OCI-LY7 (cell line): Measurements from ENCODE around the gene LRRC4C. TPM values are rescaled to one million over a fixed set of nuclear protein-coding genes. Genes with fewer than 3 reads are reported as not detected.

Source experiments
- BruUV-seq: library from RNA; stranded (reverse); fragments of 400-500 nt; replicated peaks from 2 replicates; lab custom pipeline; 2021; lab: Mats Ljungman, UMichigan
- CTCF ChIA-PET: fragments of 300-600 bp; sonication (Branson Sonifier 250); formaldehyde crosslinking; loops from one replicate; lab custom pipeline; 2022; ENCODE audit warnings: antibody characterized with exemption; ENCODE audit not compliant: unreplicated experiment; lab: Charles Lee
- POLR2A ChIA-PET: fragments of 300-600 bp; sonication (Branson Sonifier 250); formaldehyde crosslinking; loops from one replicate; lab custom pipeline; 2022; ENCODE audit warnings: antibody characterized with exemption; lab: Charles Lee
- DNase-seq: peaks from one replicate; pipeline ENCODE4 v3.0.0-alpha.2; 2015; ENCODE audit warnings: low spot score
- H2AFZ ChIP-seq: fragments of 200-600 bp; sonication (generic), shearing (Covaris generic); 2 replicates; pipeline ENCODE4 v1.6.1; 2014; ENCODE audit warnings: mild to moderate bottlenecking, antibody characterized with exemption, low read length, moderate library complexity
- H3K27ac ChIP-seq: fragments of 200-600 bp; sonication (generic); 2 replicates; pipeline ENCODE4 v1.5.1; 2014; ENCODE audit warnings: mixed run types, low read depth, mild to moderate bottlenecking, moderate library complexity, low read length, inconsistent platforms; ENCODE audit not compliant: poor library complexity, severe bottlenecking
- H3K36me3 ChIP-seq: fragments of 200-600 bp; sonication (generic); 2 replicates; pipeline ENCODE4 v1.6.1; 2014; ENCODE audit warnings: mild to moderate bottlenecking, antibody characterized with exemption, low read length, moderate library complexity, mixed read lengths; ENCODE audit not compliant: insufficient read depth
- H3K4me1 ChIP-seq: fragments of 200-600 bp; sonication (generic); 2 replicates; pipeline ENCODE4 v1.5.1; 2014; ENCODE audit warnings: mild to moderate bottlenecking, low read length; ENCODE audit not compliant: insufficient read depth, poor library complexity, severe bottlenecking
- H3K4me2 ChIP-seq: fragments of 200-600 bp; sonication (generic); 2 replicates; pipeline ENCODE4 v1.6.1; 2014; ENCODE audit warnings: mild to moderate bottlenecking, low read length
- H3K4me3 ChIP-seq: fragments of 200-600 bp; sonication (generic); 2 replicates; pipeline ENCODE4 v1.5.1; 2014; ENCODE audit warnings: mild to moderate bottlenecking, low read depth, low read length; ENCODE audit not compliant: poor library complexity, severe bottlenecking
- H3K79me2 ChIP-seq: fragments of 200-600 bp; sonication (generic); 2 replicates; pipeline ENCODE4 v1.6.1; 2016; ENCODE audit warnings: low read depth, mild to moderate bottlenecking, low read length, moderate library complexity, mixed read lengths; ENCODE audit not compliant: insufficient read depth
- H3K9me2 ChIP-seq: fragments of 200-600 bp; sonication (generic); 2 replicates; pipeline ENCODE4 v1.6.1; 2016; ENCODE audit warnings: mild to moderate bottlenecking, low read length, mixed read lengths; ENCODE audit not compliant: insufficient read depth
- H3K9me3 ChIP-seq: fragments of 200-600 bp; sonication (generic); 2 replicates; pipeline ENCODE4 v1.6.1; 2014; ENCODE audit warnings: mild to moderate bottlenecking, mixed run types, low read length, mixed read lengths
- H4K20me1 ChIP-seq: fragments of 200-600 bp; sonication (generic); 2 replicates; pipeline ENCODE4 v1.6.1; 2014; ENCODE audit warnings: mild to moderate bottlenecking, antibody characterized with exemption, low read length, moderate library complexity, mixed read lengths; ENCODE audit not compliant: insufficient read depth
- EZH2phosphoT487 ChIP-seq: fragments of 200-600 bp; sonication (generic); IDR thresholded peaks from 2 replicates; pipeline ENCODE4 v1.6.1; 2018; ENCODE audit warnings: low read depth, borderline replicate concordance, mild to moderate bottlenecking, mixed run types, antibody characterized with exemption, low read length, moderate library complexity, mixed read lengths
- intact Hi-C: fragments of 100-400 bp; cut with micrococcal nuclease; formaldehyde crosslinking; loops from one replicate; pipeline ENCODE4 v1.10.0; 2022; ENCODE audit not compliant: unreplicated experiment
- total RNA-seq, 2 experiments: library from RNA; depleted of rRNA in 1 of 2; stranded (reverse); fragments of >200 nt in 1 of 2; shearing (Covaris generic) in 1 of 2; gene quantifications; 2 replicates each; pipeline ENCODE4 v1.2.3, GENCODE V29; 2014 to 2022
- TF ChIP-seq, protein P1 (sequence below): fragments of 200-600 bp; sonication (generic); conservative IDR thresholded peaks from 2 replicates; pipeline ENCODE4 v1.5.1; 2014; ENCODE audit warnings: mild to moderate bottlenecking, antibody characterized with exemption, low read length, moderate library complexity, mixed read lengths

LRRC4C gene
- total RNA-seq, 2 experiments from 2014 or later: not detected

GRCh38 chr11:40816976-40817375 lies 642.5 kb downstream of the LRRC4C start:
- no peak for DNase-seq
- POLR2A ChIA-PET: interaction anchor here (0.5 to 0.6 kb wide), 2 partner anchors 416 to 1460 kb away, joined by 3 read pairs; no protein-coding TSS in a partner anchor
- Histone ChIP-seq H3K4me3 (no peak overlapping the region), H2AFZ (no peak overlapping the region), H3K36me3 (no peaks in the 10 kb centered on the region), H3K9me3 (peaks cover 16% of the 10 kb centered on the region; the same call in 1 of the 2 replicates), H3K4me1 (no peaks in the 10 kb centered on the region), H3K4me2 (no peak overlapping the region), H3K27ac (no peak overlapping the region), H3K79me2 (no peaks in the 10 kb centered on the region), H3K9me2 (no peaks in the 10 kb centered on the region), H4K20me1 (no peaks in the 10 kb centered on the region)
- TF ChIP-seq, protein P1, sequence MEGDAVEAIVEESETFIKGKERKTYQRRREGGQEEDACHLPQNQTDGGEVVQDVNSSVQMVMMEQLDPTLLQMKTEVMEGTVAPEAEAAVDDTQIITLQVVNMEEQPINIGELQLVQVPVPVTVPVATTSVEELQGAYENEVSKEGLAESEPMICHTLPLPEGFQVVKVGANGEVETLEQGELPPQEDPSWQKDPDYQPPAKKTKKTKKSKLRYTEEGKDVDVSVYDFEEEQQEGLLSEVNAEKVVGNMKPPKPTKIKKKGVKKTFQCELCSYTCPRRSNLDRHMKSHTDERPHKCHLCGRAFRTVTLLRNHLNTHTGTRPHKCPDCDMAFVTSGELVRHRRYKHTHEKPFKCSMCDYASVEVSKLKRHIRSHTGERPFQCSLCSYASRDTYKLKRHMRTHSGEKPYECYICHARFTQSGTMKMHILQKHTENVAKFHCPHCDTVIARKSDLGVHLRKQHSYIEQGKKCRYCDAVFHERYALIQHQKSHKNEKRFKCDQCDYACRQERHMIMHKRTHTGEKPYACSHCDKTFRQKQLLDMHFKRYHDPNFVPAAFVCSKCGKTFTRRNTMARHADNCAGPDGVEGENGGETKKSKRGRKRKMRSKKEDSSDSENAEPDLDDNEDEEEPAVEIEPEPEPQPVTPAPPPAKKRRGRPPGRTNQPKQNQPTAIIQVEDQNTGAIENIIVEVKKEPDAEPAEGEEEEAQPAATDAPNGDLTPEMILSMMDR: no peak
- TF ChIP-seq EZH2phosphoT487: no peak
- intact Hi-C loops: no loop called here
- no TSS peak for BruUV-seq
- CTCF ChIA-PET: no interaction called here

DNA sequence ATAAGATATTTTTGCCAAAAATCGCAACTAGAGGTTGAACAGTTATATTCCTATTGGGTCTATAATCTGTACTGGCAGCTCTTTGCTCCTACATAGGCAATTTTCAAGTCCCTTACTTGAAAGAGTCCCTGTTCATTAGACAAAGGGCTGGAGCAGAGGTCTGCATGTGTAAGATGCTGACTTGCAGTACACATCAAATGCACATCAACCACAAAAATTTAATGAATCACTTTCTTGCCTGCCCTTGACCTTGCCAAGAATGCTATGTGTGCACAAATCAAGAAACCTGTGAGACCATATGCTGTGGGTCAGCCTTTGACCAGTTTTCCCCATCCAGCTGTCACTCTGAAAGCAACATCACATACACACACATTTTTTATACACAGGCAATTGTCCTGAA lies 661.5 kb downstream of the LRRC4C start:
- no peak overlapping the region for H3K4me2 ChIP-seq
- no peaks in the 10 kb centered on the region for H3K9me2 ChIP-seq
- intact Hi-C loops: no loop called here
- no peak overlapping the region for H2AFZ ChIP-seq
- 0 out of 2 replicates have a peak, but pooled peaks cover 4% of the 10 kb centered on the region for H3K9me3 ChIP-seq
- CTCF ChIA-PET: no interaction called here
- no peaks in the 10 kb centered on the region for H3K36me3 ChIP-seq
- no peaks in the 10 kb centered on the region for H4K20me1 ChIP-seq
- no peak for DNase-seq
- H3K79me2 ChIP-seq: no peaks in the 10 kb centered on the region
- no TSS peak for BruUV-seq
- H3K4me3 ChIP-seq: no peak overlapping the region
- no peak overlapping the region for H3K27ac ChIP-seq
- TF ChIP-seq EZH2phosphoT487: no peak
- TF ChIP-seq, protein P1: no peak
- POLR2A ChIA-PET: no interaction called here
- no peaks in the 10 kb centered on the region for H3K4me1 ChIP-seq

DNA sequence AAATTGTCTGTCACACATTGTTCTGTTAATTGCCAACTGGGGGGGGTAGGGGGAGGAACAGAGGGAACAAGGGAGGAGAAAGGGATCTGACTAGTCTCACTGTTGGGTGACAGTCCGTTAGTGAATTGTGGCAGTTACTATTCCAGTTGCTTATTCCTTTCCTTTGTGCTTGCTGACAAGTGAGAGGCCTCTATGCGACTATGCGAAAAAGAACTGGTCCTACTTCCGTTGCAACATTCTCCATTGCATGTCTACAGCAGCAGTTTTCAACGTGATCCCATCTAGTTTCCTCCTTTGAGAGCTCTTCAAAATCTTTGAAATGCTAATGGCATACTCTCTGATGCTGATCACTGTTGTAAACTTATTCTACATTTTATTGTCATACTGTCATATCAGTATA lies 672.2 kb downstream of the LRRC4C start:
- Histone ChIP-seq H4K20me1 (no peaks in the 10 kb centered on the region), H3K4me1 (no peaks in the 10 kb centered on the region), H3K36me3 (no peaks in the 10 kb centered on the region), H3K4me2 (no peak overlapping the region), H2AFZ (no peak overlapping the region), H3K9me3 (no peaks in the 10 kb centered on the region; the same call in 1 of the 2 replicates), H3K4me3 (no peak overlapping the region), H3K9me2 (no peaks in the 10 kb centered on the region), H3K79me2 (no peaks in the 10 kb centered on the region), H3K27ac (no peak overlapping the region)
- no TSS peak for BruUV-seq
- no peak for DNase-seq
- ChIA-PET POLR2A (no interaction called here), CTCF (no interaction called here)
- intact Hi-C loops: no loop called here
- TF ChIP-seq EZH2phosphoT487: no peak
- TF ChIP-seq, protein P1: no peak
